HG03520 (cell line): ENCODE results near the gene NDUFC1.
"Not testable (repeated sequence)": the region's sequence is repeated elsewhere in the genome, so short reads cannot be mapped to it uniquely, and the experiment has no call there.

Source experiments
- ATAC-seq: cut with Tn5 transposase; IDR thresholded peaks from one replicate; pipeline ENCODE4 v1.9.1; 2021; ENCODE audit warnings: mild to moderate bottlenecking, moderate library complexity; ENCODE audit not compliant: unreplicated experiment

The NDUFC1 gene

GRCh38 chr4:139301821-139302611 is at the start of gene NDUFC1:
NDUFC1 (minus strand) TSS chr4:139302477; CDS start chr4:139295798, 6,679 bp downstream.
- peak; percentile 30 for ATAC-seq

DNA sequence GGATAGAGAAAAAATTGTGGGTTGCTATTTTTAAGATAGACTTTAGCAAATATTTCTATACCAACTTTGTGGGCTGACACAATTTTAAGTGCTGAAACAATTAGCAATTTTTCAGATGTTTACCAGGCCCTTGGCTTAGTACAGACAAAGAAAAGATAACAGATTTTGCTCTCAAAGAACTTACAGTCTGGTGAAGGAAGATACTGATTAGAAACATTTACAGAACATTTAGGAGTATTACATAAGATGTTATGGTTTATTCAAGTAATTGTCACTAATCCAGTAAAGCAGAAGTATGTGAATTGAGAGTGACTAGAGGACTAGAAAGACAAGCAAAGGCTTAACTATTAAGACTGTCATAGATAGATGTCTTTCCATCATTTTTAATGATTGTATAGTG is 35.3 kb upstream of the NDUFC1 start:
- no peak for ATAC-seq

DNA sequence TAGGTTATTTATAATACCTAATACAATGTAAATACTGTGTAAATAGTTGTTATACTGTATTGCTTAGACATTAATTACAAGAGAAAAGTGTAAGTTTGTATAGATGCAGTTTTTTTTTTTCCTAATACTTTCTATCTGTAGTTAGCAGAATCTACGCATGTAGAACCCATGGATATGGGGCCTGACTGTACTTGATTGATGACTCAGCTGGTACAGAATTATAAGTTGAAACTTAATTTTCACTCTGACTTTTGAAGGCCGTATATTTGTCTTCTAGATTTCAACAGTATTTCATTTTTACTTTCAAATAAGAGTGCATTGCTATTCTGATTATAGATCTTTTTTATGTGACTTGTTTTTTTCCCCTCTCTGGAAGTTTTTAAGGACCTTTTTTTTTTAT is 30.8 kb upstream of the NDUFC1 start:
- no peak for ATAC-seq

- ATAC-seq: no peak
Observed at GRCh38 chr4:139331185-139331584, 28.9 kb upstream of the NDUFC1 start.

- no peak for ATAC-seq
Observed at GRCh38 chr4:139330283-139330682, 28.0 kb upstream of the NDUFC1 start.

DNA sequence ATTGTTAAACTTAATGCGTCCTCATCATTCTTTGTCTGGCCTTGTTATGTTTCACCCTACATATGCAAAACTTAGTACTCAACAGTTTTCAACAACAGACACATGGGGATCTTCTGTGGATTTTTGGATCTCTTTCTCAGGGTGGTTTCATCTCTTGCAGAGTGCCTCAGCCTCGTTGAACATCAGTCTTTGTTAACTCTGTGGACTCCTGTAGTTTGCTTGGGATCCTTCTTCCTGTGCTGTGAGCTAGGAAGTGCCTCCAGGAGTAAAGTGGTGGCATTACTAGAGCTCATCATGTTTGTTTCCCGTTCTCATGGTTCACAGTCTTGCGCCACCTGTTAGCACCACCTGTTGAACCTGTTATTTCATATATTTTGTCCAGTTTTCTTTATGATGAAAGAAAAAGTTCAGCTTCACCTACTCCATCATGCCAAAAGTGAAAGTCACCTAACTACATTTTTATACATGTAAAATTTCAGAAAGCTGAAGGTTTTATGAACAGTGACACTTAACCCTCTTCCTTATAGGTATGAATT is 27.5 kb upstream of the NDUFC1 start:
- no peak for ATAC-seq

DNA sequence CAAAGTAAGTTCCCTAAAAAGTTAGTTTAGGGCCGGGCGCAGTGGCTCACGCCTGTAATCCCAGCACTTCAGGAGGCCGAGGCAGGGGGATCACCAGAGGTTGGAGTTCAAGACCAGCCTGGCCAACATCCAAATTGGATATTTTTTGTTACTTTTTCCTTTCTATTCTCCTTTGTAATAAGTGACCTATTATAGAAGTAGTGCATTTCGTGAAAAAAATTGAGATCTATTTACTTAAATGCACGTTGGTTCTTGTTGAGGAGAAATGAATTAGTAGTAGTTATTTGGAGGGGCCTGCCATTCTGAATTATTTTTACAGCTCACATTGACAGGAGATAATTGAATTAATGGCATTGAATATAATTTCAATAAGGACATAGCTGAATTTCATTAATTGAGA is 22.3 kb upstream of the NDUFC1 start:
- ATAC-seq: no peak

DNA sequence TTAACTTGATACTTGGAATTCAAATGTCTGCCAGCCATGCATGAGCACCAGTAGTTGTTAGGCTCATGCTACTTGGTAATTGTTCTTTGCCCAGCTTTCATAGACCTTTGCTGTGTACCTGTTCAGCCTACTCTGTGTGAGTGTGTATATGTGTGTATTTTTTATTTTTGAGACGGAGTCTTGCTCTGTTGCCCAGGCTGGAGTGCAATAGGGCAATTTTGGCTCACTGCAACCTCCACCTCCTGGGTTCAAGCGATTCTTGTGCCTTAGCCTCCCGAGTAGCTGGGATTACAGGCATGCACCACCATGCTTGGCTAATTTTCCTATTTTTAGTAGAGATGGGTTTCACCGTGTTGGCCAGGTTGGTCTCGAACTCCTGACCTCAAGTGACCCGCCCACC is 20.3 kb upstream of the NDUFC1 start:
- not testable (repeated sequence) for ATAC-seq

- ATAC-seq: not testable (repeated sequence)
Observed at GRCh38 chr4:139322070-139322469, 19.8 kb upstream of the NDUFC1 start.

- no peak for ATAC-seq
Observed at GRCh38 chr4:139319571-139319970, 17.3 kb upstream of the NDUFC1 start.

DNA sequence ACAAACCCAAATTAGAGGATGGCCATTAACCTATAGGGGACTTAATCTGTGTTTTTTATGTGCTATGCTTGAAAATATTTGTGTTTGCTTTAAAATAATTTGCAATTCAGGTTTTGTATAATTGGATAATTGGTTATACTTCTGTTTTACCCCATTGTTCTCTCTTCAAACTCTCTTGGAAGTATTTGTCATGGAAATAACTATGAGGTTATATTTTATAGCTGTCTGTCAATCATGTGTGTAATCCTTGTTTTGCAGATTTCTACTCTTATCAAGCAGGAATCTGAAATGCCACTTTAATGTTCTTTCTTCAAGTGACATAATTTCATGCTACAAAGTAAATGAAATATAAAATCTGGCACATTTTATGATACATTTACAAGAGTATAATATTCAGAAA is 15.4 kb upstream of the NDUFC1 start:
- no peak for ATAC-seq

- no peak for ATAC-seq
Observed at GRCh38 chr4:139316733-139317132, 14.5 kb upstream of the NDUFC1 start.

GRCh38 chr4:139315221-139315675 is 13.0 kb upstream of the NDUFC1 start:
- peak; percentile 78 for ATAC-seq

- no peak for ATAC-seq
Observed at GRCh38 chr4:139314047-139314800, 11.9 kb upstream of the NDUFC1 start.

- not testable (repeated sequence) for ATAC-seq
Observed at GRCh38 chr4:139313414-139313813, 11.1 kb upstream of the NDUFC1 start.

DNA sequence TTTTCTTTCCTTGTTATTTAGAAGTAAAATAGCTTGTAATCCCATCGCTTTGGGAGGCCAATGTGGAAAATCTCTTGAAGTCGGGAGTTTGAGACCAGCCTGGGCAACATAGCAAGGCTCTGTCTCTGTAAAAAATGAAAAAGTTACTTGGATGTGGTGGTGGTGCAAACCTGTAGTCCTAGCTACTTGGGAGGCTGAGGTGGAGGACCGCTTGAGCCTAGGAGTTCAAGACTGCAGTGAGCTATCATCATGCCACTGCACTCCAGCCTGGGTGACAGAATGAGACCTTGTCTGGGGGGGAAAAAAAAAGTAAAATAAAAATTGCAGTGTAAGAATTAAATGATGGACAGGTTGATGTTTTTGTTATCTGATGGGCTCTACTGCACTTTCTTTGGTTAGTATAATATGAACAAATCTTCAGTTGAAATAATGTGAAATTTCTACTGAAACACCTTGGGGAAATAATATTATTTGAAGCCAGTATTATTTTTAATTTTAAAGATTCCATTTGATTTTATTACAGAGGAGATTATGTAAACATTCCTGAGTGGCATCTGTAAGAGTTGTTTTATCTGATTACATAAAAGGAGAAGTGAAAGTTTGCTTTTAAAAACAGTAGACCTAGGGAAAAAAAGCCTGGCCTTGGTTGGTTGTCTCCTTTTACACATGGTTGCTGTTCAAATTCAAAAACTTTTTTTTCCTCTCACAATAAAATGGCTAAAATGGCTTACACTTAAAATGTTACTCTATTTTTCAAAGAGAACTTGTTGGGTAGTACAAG is 10.5 kb upstream of the NDUFC1 start:
- no peak for ATAC-seq

DNA sequence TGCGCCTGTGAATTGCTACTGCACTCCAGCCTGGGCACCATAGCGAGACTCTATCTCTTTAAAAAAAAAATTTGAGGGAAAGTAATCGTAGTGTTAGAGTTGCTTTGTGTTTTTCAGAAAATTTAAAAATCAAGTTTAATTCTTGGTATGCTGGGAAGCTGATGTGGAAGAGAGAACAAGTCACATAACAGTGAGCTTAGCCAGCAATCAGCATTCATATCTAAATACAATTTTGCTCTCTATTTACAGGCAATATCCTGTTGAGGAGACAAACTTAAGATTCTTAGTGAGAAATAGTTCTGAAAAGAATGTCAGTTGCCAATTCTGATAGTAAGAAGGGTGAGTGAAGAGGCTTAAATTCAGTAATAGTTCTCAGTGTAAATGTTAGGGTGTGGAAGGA is 9.6 kb upstream of the NDUFC1 start:
- ATAC-seq: no peak

GRCh38 chr4:139304920-139305319 is 2.6 kb upstream of the NDUFC1 start:
- no peak for ATAC-seq

DNA sequence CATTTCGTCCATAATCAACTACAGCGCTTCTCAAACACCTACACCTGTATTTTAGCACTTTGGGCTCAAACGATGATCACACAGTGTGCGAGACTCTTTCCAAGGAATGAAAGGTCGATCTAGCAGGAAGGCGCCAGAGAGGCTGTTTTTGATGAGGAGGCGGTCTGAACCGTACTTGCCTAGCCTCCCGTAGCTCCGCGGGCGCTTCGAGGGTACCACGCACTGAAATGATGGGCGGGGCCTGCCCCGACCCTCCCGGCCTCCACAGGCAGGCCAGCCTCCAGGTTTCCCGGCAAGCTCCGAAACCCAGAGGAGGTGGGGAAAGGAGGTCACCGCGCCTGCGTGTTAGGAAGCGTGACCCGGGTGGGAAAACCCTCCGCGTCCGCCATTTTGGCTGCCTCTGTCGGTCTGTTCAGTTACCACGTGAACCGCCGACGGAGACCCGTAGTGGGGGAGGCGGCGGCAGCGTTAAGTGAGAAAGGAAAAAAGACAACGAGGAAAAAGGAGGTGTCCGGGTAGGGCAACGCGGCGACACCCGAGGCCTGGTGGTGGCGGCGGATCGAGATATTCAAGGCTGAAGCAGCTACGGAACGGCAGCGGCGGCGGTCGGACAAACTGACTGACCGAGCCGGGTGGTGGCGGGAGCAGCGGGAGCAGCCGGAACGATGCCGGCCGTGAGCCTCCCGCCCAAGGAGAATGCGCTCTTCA is 1.0 kb downstream of the NDUFC1 start, which contains the start of gene NAA15:
NAA15 (plus strand) TSS at position 393 of the 708 bp plus-strand sequence; CDS start at position 666, 273 bp downstream.
- peak; percentile 77 for ATAC-seq

DNA sequence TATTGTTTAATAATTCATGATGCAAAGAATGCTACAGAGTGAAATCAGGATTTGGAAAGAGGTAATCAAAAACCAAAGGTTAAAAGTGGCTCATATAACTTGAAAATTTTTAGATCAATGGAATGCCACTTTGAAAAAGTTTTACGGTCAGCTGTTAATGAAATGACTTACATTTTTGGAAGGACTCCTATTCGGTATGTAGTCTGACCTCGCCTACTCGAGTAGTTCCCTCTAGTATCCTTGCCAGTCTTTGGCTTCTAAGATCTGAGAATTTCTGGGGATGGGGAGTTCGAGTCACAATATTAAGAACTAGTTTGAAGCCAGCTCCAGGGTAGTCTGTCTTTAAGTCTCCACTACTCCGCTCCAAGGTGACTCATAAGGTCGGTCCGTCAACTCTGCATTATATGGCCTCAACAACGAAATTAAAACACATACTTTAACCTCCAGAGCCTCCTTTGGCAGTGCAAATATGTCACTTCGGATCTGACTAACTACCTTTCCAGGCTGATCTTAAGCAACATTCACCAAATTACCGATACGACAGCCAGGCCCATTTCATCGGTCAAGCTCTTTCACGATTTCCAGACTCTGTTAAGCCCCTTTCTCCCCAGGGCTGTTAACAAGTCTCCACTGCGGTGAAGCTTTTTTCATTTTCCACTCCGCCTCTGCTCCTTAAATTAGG is 1.7 kb downstream of the NDUFC1 start:
- no peak for ATAC-seq
